IMR-90 (cell line): ENCODE measurements around the gene ALDH18A1. TPM values are rescaled to one million over a fixed set of nuclear protein-coding genes. Genes with fewer than 3 reads are reported as not detected.

Source experiments
- ATAC-seq: fragments of 200-7000 bp; cut with Tn5 transposase; 2 replicates; pipeline ENCODE4 v1.9.1; 2020; ENCODE audit warnings: low read depth, mild to moderate bottlenecking, moderate library complexity
- BruUV-seq: library from RNA; stranded (reverse); fragments of 400-500 nt; replicated peaks from 2 replicates; lab custom pipeline; 2021; lab: Mats Ljungman, UMichigan
- CTCF ChIA-PET: fragments of 300-600 bp; formaldehyde crosslinking; extraction: SDS; loops from one replicate; lab custom pipeline; 2021; ENCODE audit warnings: antibody characterized with exemption; lab: Yijun Ruan, JAX
- POLR2A ChIA-PET: fragments of 300-600 bp; sonication (Branson Sonifier 250); formaldehyde crosslinking; loops from one replicate; lab custom pipeline; 2022; ENCODE audit warnings: antibody characterized with exemption; ENCODE audit not compliant: unreplicated experiment; lab: Charles Lee
- DNase-seq: peaks from one replicate; pipeline ENCODE4 v3.0.0; 2013
- H2AFZ ChIP-seq: replicated peaks from 2 replicates; pipeline ENCODE3; 2013; ENCODE audit warnings: low read length, mild to moderate bottlenecking; ENCODE audit not compliant: poor library complexity
- H2AK5ac ChIP-seq: 2 replicates; pipeline ENCODE4 v1.6.1; 2013; ENCODE audit warnings: low read depth, low read length, inconsistent platforms
- H2AK9ac ChIP-seq: replicated peaks from 2 replicates; pipeline ENCODE3; 2013; ENCODE audit warnings: mild to moderate bottlenecking, low read depth, low read length, moderate library complexity; ENCODE audit not compliant: poor library complexity
- H2BK120ac ChIP-seq: 2 replicates; pipeline ENCODE4 v1.6.1; 2013; ENCODE audit warnings: low read depth, low read length, inconsistent platforms
- H2BK15ac ChIP-seq: 3 replicates; pipeline ENCODE4 v1.6.1; 2013; ENCODE audit warnings: low read depth, low read length, inconsistent platforms
- H2BK20ac ChIP-seq: 2 replicates; pipeline ENCODE4 v1.6.1; 2013; ENCODE audit warnings: low read depth, mild to moderate bottlenecking, inconsistent platforms, low read length, moderate library complexity
- H2BK5ac ChIP-seq: 2 replicates; pipeline ENCODE4 v1.6.1; 2013; ENCODE audit warnings: mild to moderate bottlenecking, low read depth, low read length, inconsistent platforms; ENCODE audit not compliant: poor library complexity, severe bottlenecking
- H3K14ac ChIP-seq: replicated peaks from 2 replicates; pipeline ENCODE4 v1.6.1; 2013; ENCODE audit warnings: low read depth, low read length, inconsistent platforms
- H3K18ac ChIP-seq: 2 replicates; pipeline ENCODE4 v1.6.1; 2013; ENCODE audit warnings: low read depth, low read length, control low read depth
- H3K23ac ChIP-seq: 2 replicates; pipeline ENCODE4 v1.6.1; 2013; ENCODE audit warnings: low read depth, low read length, inconsistent platforms
- H3K27ac ChIP-seq: 2 replicates; pipeline ENCODE4 v1.5.1; 2013; ENCODE audit warnings: mild to moderate bottlenecking, control low read depth, low read length; ENCODE audit not compliant: insufficient read depth
- H3K27me3 ChIP-seq: 2 replicates; pipeline ENCODE4 v1.6.1; 2013; ENCODE audit warnings: low read length; ENCODE audit not compliant: control insufficient read depth, insufficient read depth
- H3K36me3 ChIP-seq: 2 replicates; pipeline ENCODE4 v1.6.1; 2013; ENCODE audit warnings: low read length, mixed read lengths; ENCODE audit not compliant: control insufficient read depth, insufficient read depth
- H3K4ac ChIP-seq: 2 replicates; pipeline ENCODE4 v1.6.1; 2013; ENCODE audit warnings: low read depth, low read length, inconsistent platforms
- H3K4me1 ChIP-seq: 2 replicates; pipeline ENCODE4 v1.6.1; 2013; ENCODE audit warnings: low read length, mixed read lengths; ENCODE audit not compliant: control insufficient read depth, insufficient read depth
- H3K4me2 ChIP-seq: 2 replicates; pipeline ENCODE4 v1.6.1; 2013; ENCODE audit warnings: low read depth, mild to moderate bottlenecking, control low read depth, low read length, moderate library complexity
- H3K4me3 ChIP-seq: 2 replicates; pipeline ENCODE4 v1.5.1; 2013; ENCODE audit warnings: low read depth, mild to moderate bottlenecking, control low read depth, low read length, moderate library complexity; ENCODE audit not compliant: insufficient read depth
- H3K56ac ChIP-seq: 2 replicates; pipeline ENCODE4 v1.6.1; 2013; ENCODE audit warnings: low read length, inconsistent platforms; ENCODE audit not compliant: insufficient read depth; ENCODE audit errors: extremely low read depth
- H3K79me1 ChIP-seq, 2 experiments: 2 replicates each; pipeline ENCODE4 v1.6.1; 2013; ENCODE audit warnings: low read length in 2 of 2, inconsistent platforms in 1 of 2, low read depth in 1 of 2
- H3K9ac ChIP-seq: 2 replicates; pipeline ENCODE4 v1.6.1; 2013; ENCODE audit warnings: low read depth, low read length, control low read depth
- H3K9me1 ChIP-seq: 2 replicates; pipeline ENCODE4 v1.6.1; 2013; ENCODE audit warnings: low read length, inconsistent platforms; ENCODE audit not compliant: insufficient read depth
- H3K9me3 ChIP-seq: 2 replicates; pipeline ENCODE4 v1.6.1; 2013; ENCODE audit warnings: low read length; ENCODE audit not compliant: control insufficient read depth, insufficient read depth
- H4K20me1 ChIP-seq: 2 replicates; pipeline ENCODE4 v1.6.1; 2013; ENCODE audit warnings: low read length, inconsistent platforms; ENCODE audit not compliant: insufficient read depth
- H4K5ac ChIP-seq: 2 replicates; pipeline ENCODE4 v1.6.1; 2013; ENCODE audit warnings: mild to moderate bottlenecking, low read depth, low read length, control low read depth
- H4K8ac ChIP-seq, 2 experiments: 2 replicates each; pipeline ENCODE4 v1.6.1; 2013; ENCODE audit warnings: low read depth in 2 of 2, low read length in 2 of 2, control low read depth in 1 of 2, inconsistent platforms in 1 of 2
- H4K91ac ChIP-seq: 2 replicates; pipeline ENCODE4 v1.6.1; 2013; ENCODE audit warnings: low read depth, low read length, inconsistent platforms; ENCODE audit not compliant: insufficient read depth
- BHLHE40 ChIP-seq: fragments of 150-350 bp; IDR thresholded peaks from 2 replicates; pipeline ENCODE4 v1.6.1; 2016; ENCODE audit warnings: mild to moderate bottlenecking, low read depth, low read length
- CHD1 ChIP-seq: IDR thresholded peaks from 2 replicates; pipeline ENCODE4 v1.6.1; 2012; ENCODE audit warnings: low read depth, low read length, improper control_type of control experiment
- FOS ChIP-seq: fragments of 150-350 bp; IDR thresholded peaks from 2 replicates; pipeline ENCODE4 v1.6.1; 2016; ENCODE audit warnings: low read depth, low read length
- WGBS, 2 experiments: methylation state at CpG; one replicate each; pipeline versions ENCODE4 v1.1.5 to v1.1.7; 2013; ENCODE audit warnings: missing lambda C conversion rate in 2 of 2; ENCODE audit not compliant: insufficient read length in 1 of 2; ENCODE audit errors: extremely low coverage in 2 of 2; 5-methylcytosine and 5-hydroxymethylcytosine counted together
- dilution Hi-C: fragments of 300-500 bp; cut with HindIII; formaldehyde crosslinking; loops from one replicate; pipeline ENCODE4 v1.14.3; 2018; ENCODE audit warnings: low sequenced_read_pairs; ENCODE audit not compliant: unreplicated experiment
- in situ Hi-C: fragments of 300-500 bp; cut with MboI; formaldehyde crosslinking; loops from 3 replicates; pipeline ENCODE4 v1.14.3; 2019; ENCODE audit warnings: low sequenced_read_pairs, inconsistent platforms, mixed read lengths
- intact Hi-C: fragments of 100-400 bp; cut with micrococcal nuclease; formaldehyde crosslinking; loops from 2 replicates; pipeline ENCODE4 v1.10.0; 2022
- polyA plus RNA-seq, 3 experiments: library from polyadenylated mRNA; depleted of rRNA; stranded (reverse); fragments of >200 nt; gene quantifications; 2 replicates each; pipeline ENCODE4 v1.2.3, GENCODE V29; 2012; ENCODE audit warnings: low replicate concordance in 1 of 3
- total RNA-seq: library from RNA; depleted of rRNA; stranded (reverse); fragments of >200 nt; gene quantifications from 2 replicates; pipeline ENCODE4 v1.2.3, GENCODE V29; 2012

Gene ALDH18A1
- total and polyA plus RNA-seq, 2 of the 4 experiments (the other 2 are of a cell fraction) = 93.4 to 232 TPM

DNA sequence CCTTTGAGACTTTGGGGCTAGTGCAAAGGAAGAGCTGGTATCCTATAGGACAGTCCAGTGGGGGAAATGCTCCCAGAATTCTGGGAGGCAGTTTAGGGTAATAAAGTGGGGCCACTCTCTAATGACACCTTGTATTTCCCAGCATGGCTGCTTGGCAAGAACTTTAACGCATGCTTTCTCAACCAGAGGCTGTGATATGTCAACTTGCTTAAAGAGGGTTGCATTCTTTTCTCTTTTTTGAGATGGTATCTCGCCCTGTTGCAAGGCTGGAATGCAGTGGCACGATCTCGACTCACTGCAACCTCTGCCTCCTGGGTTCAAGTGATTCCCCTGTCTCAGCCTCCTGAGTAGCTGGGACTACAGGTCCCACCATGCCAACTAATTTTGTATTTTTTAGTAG is 38.4 kb downstream of the ALDH18A1 start:
- POLR2A ChIA-PET = no interaction called here
- no peak overlapping the region for H2AFZ ChIP-seq
- intact Hi-C loops (no loop called here), dilution Hi-C loops (no loop called here), in situ Hi-C loops (no loop called here)
- H3K9ac ChIP-seq = no peak overlapping the region
- CTCF ChIA-PET = no interaction called here
- TF ChIP-seq FOS = no peak
- TF ChIP-seq BHLHE40 = no peak
- TF ChIP-seq CHD1 = no peak
- H3K9me1 ChIP-seq = peaks cover 3% of the 10 kb centered on the region; the same call in 1 of the 2 replicates
- no peak overlapping the region for H2BK120ac ChIP-seq
- no TSS peak for BruUV-seq
- no peak overlapping the region for H4K8ac ChIP-seq
- H3K4me1 ChIP-seq = no peaks in the 10 kb centered on the region
- H3K9me3 ChIP-seq = no peaks in the 10 kb centered on the region
- H3K18ac ChIP-seq = no peak overlapping the region
- H2BK15ac ChIP-seq = no peak overlapping the region
- peaks cover 7 to 16% of the 10 kb centered on the region in 2 experiments; a peak in 3 of 4 replicates for H3K79me1 ChIP-seq
- no peak overlapping the region for H3K23ac ChIP-seq
- WGBS, 2 experiments = no CpG with 5 or more reads among the region's 4 CpGs
- H3K4me3 ChIP-seq = no peak overlapping the region
- H3K27me3 ChIP-seq = no peaks in the 10 kb centered on the region
- H2AK9ac ChIP-seq = no peak overlapping the region
- no peak overlapping the region for H3K56ac ChIP-seq
- no peak overlapping the region for H3K14ac ChIP-seq
- DNase-seq (no peak), ATAC-seq (no peak)
- no peak overlapping the region for H2AK5ac ChIP-seq
- H3K4me2 ChIP-seq = no peak overlapping the region
- no peak overlapping the region for H2BK20ac ChIP-seq
- H4K20me1 ChIP-seq = no peaks in the 10 kb centered on the region; the same call in 1 of the 2 replicates
- no peak overlapping the region for H4K5ac ChIP-seq
- H3K36me3 ChIP-seq = peaks cover 56% of the 10 kb centered on the region
- H3K27ac ChIP-seq = no peak overlapping the region
- no peak overlapping the region for H3K4ac ChIP-seq
- H2BK5ac ChIP-seq = no peak overlapping the region
- H4K91ac ChIP-seq = no peak overlapping the region
